ENCODE measurements around the gene FARS2. TPM values are rescaled to one million over a fixed set of nuclear protein-coding genes. Genes with fewer than 3 reads are reported as not detected.

The FARS2 gene
- total RNA-seq, 1 donor from 2014 or later = 23.3 TPM

GRCh38 chr6:5307058-5307457, 45.7 kb downstream of the FARS2 start:
- Mint-ChIP-seq H3K9me3 (no peaks in the 10 kb centered on the region), H3K4me3 (no peak overlapping the region), H3K4me1 (peaks cover 5% of the 10 kb centered on the region), H3K27ac (ENCODE audit: unreplicated experiment) (no peak overlapping the region), H3K27me3 (ENCODE audit: low read depth) (no peaks in the 10 kb centered on the region), H3K36me3 (ENCODE audit: low read depth) (no peaks in the 10 kb centered on the region)
- no peak for TF ChIP-seq CTCF (conservative IDR thresholded peaks at IDR 0.05)
- DNase-seq (ENCODE audit: low read depth, low spot score) = no peak

GRCh38 chr6:5308066-5308465, 46.8 kb downstream of the FARS2 start:
- H3K27ac Mint-ChIP-seq (ENCODE audit: unreplicated experiment) = no peak overlapping the region
- H3K4me1 Mint-ChIP-seq = peaks cover 5% of the 10 kb centered on the region
- TF ChIP-seq CTCF (conservative IDR thresholded peaks at IDR 0.05) = no peak
- no peaks in the 10 kb centered on the region for H3K9me3 Mint-ChIP-seq
- DNase-seq (ENCODE audit: low read depth, low spot score) = no peak
- H3K27me3 Mint-ChIP-seq (ENCODE audit: low read depth) = no peaks in the 10 kb centered on the region
- no peaks in the 10 kb centered on the region for H3K36me3 Mint-ChIP-seq (ENCODE audit: low read depth)
- no peak overlapping the region for H3K4me3 Mint-ChIP-seq

- H3K36me3 Mint-ChIP-seq (ENCODE audit: low read depth) = no peaks in the 10 kb centered on the region
- H3K9me3 Mint-ChIP-seq = no peaks in the 10 kb centered on the region
- no peaks in the 10 kb centered on the region for H3K27me3 Mint-ChIP-seq (ENCODE audit: low read depth)
- no peaks in the 10 kb centered on the region for H3K4me1 Mint-ChIP-seq
- TF ChIP-seq CTCF (conservative IDR thresholded peaks at IDR 0.05) = no peak
- DNase-seq (ENCODE audit: low read depth, low spot score) = no peak
- H3K4me3 Mint-ChIP-seq = no peak overlapping the region
- H3K27ac Mint-ChIP-seq (ENCODE audit: unreplicated experiment) = no peak overlapping the region
Observed at GRCh38 chr6:5314191-5314865, 53.0 kb downstream of the FARS2 start.

- Mint-ChIP-seq H3K9me3 (no peaks in the 10 kb centered on the region), H3K27me3 (ENCODE audit: low read depth) (no peaks in the 10 kb centered on the region), H3K4me1 (no peaks in the 10 kb centered on the region), H3K27ac (ENCODE audit: unreplicated experiment) (no peak overlapping the region), H3K4me3 (no peak overlapping the region), H3K36me3 (ENCODE audit: low read depth) (no peaks in the 10 kb centered on the region)
- no peak for TF ChIP-seq CTCF (conservative IDR thresholded peaks at IDR 0.05)
- no peak for DNase-seq (ENCODE audit: low read depth, low spot score)
Observed at GRCh38 chr6:5315881-5316280, 54.6 kb downstream of the FARS2 start.

GRCh38 chr6:5316951-5317350, 55.6 kb downstream of the FARS2 start:
- DNase-seq (ENCODE audit: low read depth, low spot score) = no peak

More at GRCh38 chr6:5316951-5317350, 55.6 kb downstream of the FARS2 start:
- Mint-ChIP-seq H3K9me3 (no peaks in the 10 kb centered on the region), H3K27ac (ENCODE audit: unreplicated experiment) (no peak overlapping the region), H3K4me3 (no peak overlapping the region), H3K27me3 (ENCODE audit: low read depth) (no peaks in the 10 kb centered on the region), H3K4me1 (no peaks in the 10 kb centered on the region), H3K36me3 (ENCODE audit: low read depth) (peaks cover 2% of the 10 kb centered on the region)
- no peak for TF ChIP-seq CTCF (conservative IDR thresholded peaks at IDR 0.05)

Measured in neural crest cell (in vitro differentiated cells).